ENCODE results near the gene MRPL48. TPM values are rescaled to one million over a fixed set of nuclear protein-coding genes. Genes with fewer than 3 reads are reported as not detected.

The MRPL48 gene
- total RNA-seq, 3 donors from 2014 or later = 31.5 to 41.2 (median 39.7) TPM

DNA sequence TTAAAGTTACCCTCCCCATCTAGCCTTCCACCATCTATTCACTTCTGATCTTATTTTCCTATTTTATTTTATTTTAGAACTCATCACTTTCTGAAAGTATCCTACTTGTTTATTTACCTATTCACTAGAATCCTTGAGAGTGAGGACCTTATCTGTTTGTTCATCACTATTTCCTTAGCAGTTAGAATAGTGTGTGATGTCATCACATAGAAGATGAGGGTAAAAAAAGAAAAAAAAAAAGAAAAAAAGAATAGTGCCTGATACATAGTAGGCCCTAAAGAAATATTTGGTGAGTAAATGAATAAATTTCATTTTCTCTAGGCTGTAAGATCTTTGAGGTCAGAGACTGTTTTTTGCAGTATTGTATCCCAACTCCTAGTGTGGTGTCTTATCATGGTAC lies 125.8 kb downstream of the MRPL48 start:
- no peaks in the 10 kb centered on the region for H3K4me1 ChIP-seq (ENCODE audit: low read depth)
- H3K4me3 ChIP-seq = no peak overlapping the region
- no peaks in the 10 kb centered on the region for H3K9me3 ChIP-seq
- no peaks in the 10 kb centered on the region for H3K36me3 ChIP-seq (ENCODE audit: low read depth)
- TF ChIP-seq, protein P1, sequence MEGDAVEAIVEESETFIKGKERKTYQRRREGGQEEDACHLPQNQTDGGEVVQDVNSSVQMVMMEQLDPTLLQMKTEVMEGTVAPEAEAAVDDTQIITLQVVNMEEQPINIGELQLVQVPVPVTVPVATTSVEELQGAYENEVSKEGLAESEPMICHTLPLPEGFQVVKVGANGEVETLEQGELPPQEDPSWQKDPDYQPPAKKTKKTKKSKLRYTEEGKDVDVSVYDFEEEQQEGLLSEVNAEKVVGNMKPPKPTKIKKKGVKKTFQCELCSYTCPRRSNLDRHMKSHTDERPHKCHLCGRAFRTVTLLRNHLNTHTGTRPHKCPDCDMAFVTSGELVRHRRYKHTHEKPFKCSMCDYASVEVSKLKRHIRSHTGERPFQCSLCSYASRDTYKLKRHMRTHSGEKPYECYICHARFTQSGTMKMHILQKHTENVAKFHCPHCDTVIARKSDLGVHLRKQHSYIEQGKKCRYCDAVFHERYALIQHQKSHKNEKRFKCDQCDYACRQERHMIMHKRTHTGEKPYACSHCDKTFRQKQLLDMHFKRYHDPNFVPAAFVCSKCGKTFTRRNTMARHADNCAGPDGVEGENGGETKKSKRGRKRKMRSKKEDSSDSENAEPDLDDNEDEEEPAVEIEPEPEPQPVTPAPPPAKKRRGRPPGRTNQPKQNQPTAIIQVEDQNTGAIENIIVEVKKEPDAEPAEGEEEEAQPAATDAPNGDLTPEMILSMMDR (IDR thresholded peaks at IDR 0.05) = no peak
- no peak for ATAC-seq
- intact Hi-C loops (cut with DNase I, micrococcal nuclease) = no loop called here
- DNase-seq = no peak

DNA sequence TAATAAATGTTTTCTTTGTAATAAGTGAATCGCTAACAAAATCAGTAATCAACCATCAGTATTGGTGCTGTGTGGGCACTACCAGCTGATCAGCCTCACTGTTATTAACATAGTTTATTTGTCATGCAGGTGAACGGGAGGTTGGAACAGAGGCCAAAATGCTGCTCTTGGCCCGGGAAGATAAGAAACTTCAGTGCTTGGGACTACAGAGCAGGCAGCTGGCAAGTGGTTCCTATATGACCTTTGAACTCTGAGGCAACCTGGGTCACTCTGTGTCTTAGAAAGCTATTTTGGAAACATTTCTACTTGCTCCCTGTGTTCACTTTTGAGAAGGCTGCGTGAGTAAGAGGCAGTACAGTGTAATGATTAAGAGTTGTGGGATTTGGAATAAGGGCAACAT lies 126.6 kb downstream of the MRPL48 start:
- no peak for DNase-seq
- intact Hi-C loops (cut with DNase I, micrococcal nuclease) = no loop called here
- TF ChIP-seq, protein P1 (IDR thresholded peaks at IDR 0.05) = no peak
- H3K4me3 ChIP-seq = no peak overlapping the region
- ATAC-seq = peak; percentile 17
- H3K36me3 ChIP-seq (ENCODE audit: low read depth) = no peaks in the 10 kb centered on the region
- no peaks in the 10 kb centered on the region for H3K9me3 ChIP-seq
- no peaks in the 10 kb centered on the region for H3K4me1 ChIP-seq (ENCODE audit: low read depth)

Other genes starting within 250 kb of the MRPL48 start
- gene FAM168A, start 189.8 kb upstream of the MRPL48 start, total RNA-seq = 10 to 100 TPM; 16.6 to 46.4 (median 19.9) TPM
- gene PLEKHB1, start 141.3 kb upstream of the MRPL48 start, total RNA-seq = 10 to 100 TPM; 11.4 to 45.2 (median 19.7) TPM
- 100 to 1,000 TPM; 138 to 140 (median 139) TPM for gene RAB6A, start 26.8 kb upstream of the MRPL48 start, total RNA-seq
- 10 to 100 TPM; 55.7 to 76.3 (median 61.0) TPM for gene COA4, start 89.0 kb downstream of the MRPL48 start, total RNA-seq
- 10 to 100 TPM; 13.8 to 19.7 (median 14.8) TPM for gene PAAF1, start 89.1 kb downstream of the MRPL48 start, total RNA-seq
- not detected for gene DNAJB13, start 163.2 kb downstream of the MRPL48 start, total RNA-seq
- 10 to 100 TPM; 36.4 to 61.3 (median 39.9) TPM for gene UCP2, start 195.0 kb downstream of the MRPL48 start, total RNA-seq
- gene UCP3, start 221.2 kb downstream of the MRPL48 start, total RNA-seq = 1 to 10 TPM in 2 of 3 donors, under 1 TPM in 1; 0.90 to 2.8 (median 2.2) TPM